Aorta (tissue), 5 donors: Measurements from ENCODE around the gene ZNHIT3. TPM values are rescaled to one million over a fixed set of nuclear protein-coding genes. Genes with fewer than 3 reads are reported as not detected.
"Not testable (repeated sequence)": the region's sequence is repeated elsewhere in the genome, so short reads cannot be mapped to it uniquely, and the experiment has no call there.

Experiments
- ATAC-seq: fragments of 200-7000 bp; cut with Tn5 transposase; one replicate; pipeline ENCODE4 v1.9.1; 2022; ENCODE audit warnings: moderate library complexity; ENCODE audit not compliant: low FRiP score
- DNase-seq, 2 donors: peaks; one replicate each; pipeline ENCODE4 v3.0.0-alpha.2; 2020
- H3K27ac ChIP-seq, 2 donors: one replicate each; pipeline ENCODE4 v1.5.1; 2013; ENCODE audit warnings: low read length in 2 of 2, mild to moderate bottlenecking in 2 of 2, moderate library complexity in 2 of 2, control low read depth in 1 of 2, inconsistent platforms in 1 of 2, low read depth in 1 of 2
- H3K27me3 ChIP-seq, 2 donors: one replicate each; pipeline ENCODE4 v1.6.1; 2013; ENCODE audit warnings: control low read depth in 1 of 2, low read length in 1 of 2, mild to moderate bottlenecking in 1 of 2, moderate library complexity in 1 of 2; ENCODE audit not compliant: insufficient read depth in 2 of 2, control insufficient read depth in 1 of 2
- H3K36me3 ChIP-seq, 2 donors: one replicate each; pipeline ENCODE4 v1.6.1; 2013; ENCODE audit warnings: control low read depth in 1 of 2, low read length in 1 of 2, mild to moderate bottlenecking in 1 of 2; ENCODE audit not compliant: insufficient read depth in 2 of 2, control insufficient read depth in 1 of 2
- H3K4me1 ChIP-seq, 2 donors: one replicate each; pipeline ENCODE4 v1.6.1; 2013; ENCODE audit warnings: low read length in 2 of 2, control low read depth in 1 of 2, mild to moderate bottlenecking in 1 of 2, moderate library complexity in 1 of 2; ENCODE audit not compliant: insufficient read depth in 2 of 2, control insufficient read depth in 1 of 2
- H3K4me3 ChIP-seq, 2 donors: one replicate each; pipeline ENCODE4 v1.5.1; 2013; ENCODE audit warnings: low read length in 2 of 2, control low read depth in 1 of 2, mild to moderate bottlenecking in 1 of 2
- H3K9me3 ChIP-seq: one replicate; pipeline ENCODE4 v1.6.1; 2013; ENCODE audit warnings: mild to moderate bottlenecking, low read length; ENCODE audit not compliant: control insufficient read depth
- WGBS, 2 donors: extraction: QIAGEN DNeasy Blood & Tissue Kit; methylation state at CpG; one replicate each; pipeline ENCODE4 v1.1.7; 2013; 5-methylcytosine and 5-hydroxymethylcytosine counted together
- intact Hi-C, 2 donors: fragments of 100-400 bp; cut with DNase I; formaldehyde crosslinking; loops; one replicate each; pipeline versions ENCODE4 v1.14.2 to v1.15.0; 2022
- polyA plus RNA-seq, 2 donors: library from polyadenylated mRNA; stranded (reverse); fragments of 200-250 nt; gene quantifications; one replicate each; pipeline ENCODE4 v1.2.3, GENCODE V29; 2013
- total RNA-seq, 2 donors: library from RNA; stranded (reverse); fragmentation: NEBNext Ultra II Directional; extraction: Animal tissue kit (Norgen Biotek cat#: 25700); gene quantifications; one replicate each; pipeline ENCODE4 v1.2.1, GENCODE V29; 2021
- donor health status: healthy with polysubstance abuse.
- donor health status: Bipolar disorder and iron deficiency.
- donor health status: DM: no; HTN: no; CAD: no.
- donor health status: DM: no; HTN: no; CAD: no.
- donor health status: DM: yes; HTN: yes; CAD: no.

ZNHIT3 gene
- total and polyA plus RNA-seq, 4 donors, result 20.2 to 50.0 (median 34.5) TPM

DNA sequence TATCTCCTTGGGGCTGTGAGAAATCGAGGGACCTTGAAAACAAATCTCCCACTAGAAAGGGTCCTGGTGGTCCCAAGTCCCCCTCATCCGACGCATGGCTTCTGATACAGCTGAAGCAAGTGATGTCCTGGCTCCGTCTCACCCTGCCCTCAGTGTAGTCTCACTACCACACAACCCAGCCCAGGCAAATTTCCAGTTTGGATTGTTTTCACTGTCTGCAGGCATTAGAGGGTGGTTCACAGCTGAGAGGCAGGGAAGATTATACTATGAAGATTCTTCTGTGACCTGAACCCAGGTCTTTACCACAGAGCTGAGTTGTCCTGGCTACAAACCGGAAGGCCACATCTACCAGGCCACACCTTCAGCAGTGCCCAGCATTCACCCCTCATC, 17.7 kb downstream of the ZNHIT3 start:
- WGBS, 2 donors, result 95% methylated on average over 5 of the region's 5 CpGs
- ATAC-seq (no peak), DNase-seq (peak in 1 of 2 donors; percentile 22)
- Histone ChIP-seq H3K27me3 (no peaks in the 10 kb centered on the region), H3K36me3 (no peaks in the 10 kb centered on the region), H3K4me3 (no peak overlapping the region), H3K9me3 (no peaks in the 10 kb centered on the region), H3K4me1 (no peaks in the 10 kb centered on the region), H3K27ac (no peak overlapping the region)
- intact Hi-C loops, result no loop called here

DNA sequence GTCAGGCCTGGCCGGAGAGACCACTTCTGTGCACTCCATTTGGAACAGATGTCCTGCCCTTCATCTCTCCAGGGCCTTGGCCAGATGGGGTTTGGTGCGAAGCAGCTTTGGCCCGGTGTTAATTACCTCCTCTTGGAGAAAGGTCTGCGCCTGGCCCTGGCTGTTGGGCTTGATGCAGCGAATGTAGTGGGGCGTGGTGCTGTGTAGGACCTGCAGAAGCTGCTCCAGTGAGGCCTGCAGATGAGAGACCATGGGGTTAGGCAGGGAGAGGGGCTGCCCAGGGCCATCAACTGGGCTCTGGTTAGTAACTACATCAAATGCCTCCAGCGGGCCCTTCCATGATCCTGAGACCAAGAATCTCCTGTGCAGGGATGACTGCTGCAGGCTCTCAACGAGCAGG, 18.7 kb downstream of the ZNHIT3 start:
- H3K4me3 ChIP-seq, result no peak overlapping the region
- no peaks in the 10 kb centered on the region for H3K9me3 ChIP-seq
- H3K27ac ChIP-seq, result no peak overlapping the region
- no peaks in the 10 kb centered on the region for H3K27me3 ChIP-seq
- 91 to 94% methylated on average over 8 of the region's 8 CpGs for WGBS, 2 donors
- ATAC-seq (no peak), DNase-seq (no peak)
- no peaks in the 10 kb centered on the region for H3K4me1 ChIP-seq
- intact Hi-C loops, result no loop called here
- H3K36me3 ChIP-seq, result no peaks in the 10 kb centered on the region

GRCh38 chr17:36506249-36506826, 19.9 kb downstream of the ZNHIT3 start:
- 83 to 86% methylated on average over 6 of the region's 6 CpGs for WGBS, 2 donors
- H3K27ac ChIP-seq, result no peak overlapping the region
- DNase-seq, result no peak
- no peaks in the 10 kb centered on the region for H3K36me3 ChIP-seq
- H3K4me3 ChIP-seq, result no peak overlapping the region
- H3K9me3 ChIP-seq, result no peaks in the 10 kb centered on the region
- no peaks in the 10 kb centered on the region for H3K27me3 ChIP-seq
- H3K4me1 ChIP-seq, result no peaks in the 10 kb centered on the region
- no peak for ATAC-seq
- intact Hi-C loops, result no loop called here

GRCh38 chr17:36506831-36507230, 20.4 kb downstream of the ZNHIT3 start:
- WGBS, 2 donors, result 84 to 93% methylated on average over 11 of the region's 11 CpGs
- no peak overlapping the region for H3K4me3 ChIP-seq
- no peaks in the 10 kb centered on the region for H3K36me3 ChIP-seq
- intact Hi-C loops, result no loop called here
- H3K9me3 ChIP-seq, result no peaks in the 10 kb centered on the region
- H3K27ac ChIP-seq, result no peak overlapping the region
- DNase-seq (no peak), ATAC-seq (no peak)
- H3K4me1 ChIP-seq, result no peaks in the 10 kb centered on the region
- no peaks in the 10 kb centered on the region for H3K27me3 ChIP-seq

DNA sequence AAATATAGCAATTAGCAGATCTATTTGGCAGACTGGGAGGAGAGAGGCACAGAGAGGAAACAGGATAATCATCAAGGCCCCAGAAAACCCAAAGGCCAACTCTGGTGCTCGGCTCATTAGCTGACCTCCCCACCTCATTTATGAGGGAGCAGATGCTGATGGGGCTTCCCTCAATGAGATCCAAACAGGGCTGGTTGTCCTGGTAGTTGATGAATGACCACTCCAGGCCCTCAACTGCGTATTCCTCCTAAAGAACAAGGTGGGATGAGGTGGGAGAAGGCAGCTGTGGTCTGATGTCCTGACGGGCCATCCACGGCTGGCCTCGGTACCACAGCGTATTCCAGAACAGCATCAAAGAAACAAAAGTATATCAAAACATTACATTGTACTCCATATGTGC, 20.8 kb downstream of the ZNHIT3 start:
- DNase-seq (no peak), ATAC-seq (no peak)
- no peak overlapping the region for H3K27ac ChIP-seq
- 93 to 95% methylated on average over 6 of the region's 6 CpGs for WGBS, 2 donors
- no peaks in the 10 kb centered on the region for H3K9me3 ChIP-seq
- intact Hi-C loops, result no loop called here
- no peak overlapping the region for H3K4me3 ChIP-seq
- H3K27me3 ChIP-seq, result no peaks in the 10 kb centered on the region
- no peaks in the 10 kb centered on the region for H3K36me3 ChIP-seq
- no peaks in the 10 kb centered on the region for H3K4me1 ChIP-seq

DNA sequence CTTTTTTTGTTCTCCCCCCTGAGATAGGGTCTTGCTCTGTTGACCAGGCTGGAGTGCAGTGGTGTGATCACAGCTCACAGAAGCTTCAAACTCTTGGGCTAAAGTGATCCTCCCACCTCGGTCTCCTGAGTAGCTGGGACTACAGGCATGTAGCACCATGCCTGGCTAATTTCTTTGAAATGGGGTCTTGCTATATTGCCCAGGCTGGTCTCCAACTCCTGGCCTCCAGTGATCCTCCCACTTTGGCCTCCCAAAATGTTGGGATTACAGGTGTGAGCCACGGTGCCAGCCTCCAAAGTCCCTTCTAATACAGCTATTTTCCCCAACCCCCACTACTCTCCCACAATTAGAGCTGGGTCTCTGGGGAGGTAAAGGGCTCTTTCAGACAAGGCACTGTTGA, 22.0 kb downstream of the ZNHIT3 start:
- H3K36me3 ChIP-seq, ATAC-seq, H3K27ac ChIP-seq, H3K27me3 ChIP-seq, H3K9me3 ChIP-seq, DNase-seq, H3K4me1 ChIP-seq, H3K4me3 ChIP-seq, intact Hi-C loops: not testable (repeated sequence)
- WGBS, 2 donors, result 91 to 92% methylated on average over 2 of the region's 2 CpGs

- Histone ChIP-seq H3K4me1 (no peaks in the 10 kb centered on the region), H3K27me3 (no peaks in the 10 kb centered on the region), H3K36me3 (peaks cover 0 to 1% of the 10 kb centered on the region in 2 donors), H3K27ac (no peak overlapping the region), H3K9me3 (no peaks in the 10 kb centered on the region), H3K4me3 (no peak overlapping the region)
- ATAC-seq (no peak), DNase-seq (no peak)
- intact Hi-C loops, result no loop called here
- 93 to 94% methylated on average over 9 of the region's 9 CpGs for WGBS, 2 donors
These were observed 22.9 kb downstream of the ZNHIT3 start for GRCh38 chr17:36509272-36509985.

DNA sequence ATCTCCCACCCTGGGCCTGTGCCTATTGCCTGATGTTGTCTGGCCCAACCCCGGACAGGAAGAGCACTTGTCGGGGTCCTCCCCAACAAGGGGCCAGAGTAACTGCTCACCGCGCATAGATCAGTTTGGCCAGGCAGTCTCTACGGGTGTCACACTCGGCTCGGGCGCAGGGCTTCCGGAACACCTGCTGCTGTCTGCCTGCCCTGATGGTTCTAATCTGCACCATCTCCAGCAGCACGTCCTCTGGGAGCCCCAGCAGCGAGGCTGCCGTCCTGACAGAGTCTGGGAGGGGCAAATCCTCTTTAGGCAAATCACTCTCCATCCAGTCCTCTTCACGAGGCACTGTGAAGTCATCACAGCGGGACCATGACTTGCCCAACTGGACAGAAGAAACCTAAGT, 24.2 kb downstream of the ZNHIT3 start:
- H3K36me3 ChIP-seq, result peaks cover 0 to 3% of the 10 kb centered on the region in 2 donors
- WGBS, 2 donors, result 83 to 88% methylated on average over 14 of the region's 14 CpGs

DNA sequence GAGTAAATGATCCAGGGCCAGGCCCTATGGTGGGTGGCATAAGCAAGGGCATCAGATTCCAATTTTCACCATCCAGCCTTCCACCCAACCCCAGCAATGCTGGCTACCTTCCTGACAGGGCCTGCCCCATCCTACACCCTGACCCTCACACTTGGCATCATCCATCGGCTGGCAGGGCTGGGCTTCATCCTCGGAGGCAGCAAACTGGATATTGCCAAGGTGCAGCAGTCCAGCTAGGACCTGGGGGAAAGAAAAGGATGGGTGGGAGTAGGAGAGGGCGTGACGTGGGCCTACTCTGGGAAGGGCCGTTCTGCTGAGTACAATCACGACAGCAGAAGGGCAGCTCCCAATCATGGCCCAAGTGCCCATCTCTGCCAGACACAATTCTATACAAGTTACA, 24.7 kb downstream of the ZNHIT3 start:
- intact Hi-C loops, result no loop called here
- Histone ChIP-seq H3K27ac (no peak overlapping the region), H3K27me3 (no peaks in the 10 kb centered on the region), H3K36me3 (peaks cover 0 to 5% of the 10 kb centered on the region in 2 donors), H3K4me3 (no peak overlapping the region), H3K4me1 (no peaks in the 10 kb centered on the region), H3K9me3 (no peaks in the 10 kb centered on the region)
- ATAC-seq (no peak), DNase-seq (no peak)
- 91 to 94% methylated on average over 6 of the region's 6 CpGs for WGBS, 2 donors

More for the DNA sequence above, 24.2 kb downstream of the ZNHIT3 start:
- no peaks in the 10 kb centered on the region for H3K9me3 ChIP-seq
- ATAC-seq, result no peak
- H3K4me3 ChIP-seq, result no peak overlapping the region
- no peak overlapping the region for H3K27ac ChIP-seq
- H3K4me1 ChIP-seq, result no peaks in the 10 kb centered on the region
- no peak for DNase-seq
- intact Hi-C loops, result no loop called here
- no peaks in the 10 kb centered on the region for H3K27me3 ChIP-seq
